GM18498 (cell line): Measurements from ENCODE around the gene TLR9.
"Not testable (repeated sequence)": the region's sequence is repeated elsewhere in the genome, so short reads cannot be mapped to it uniquely, and the experiment has no call there.

Experiments used
- ATAC-seq: cut with Tn5 transposase; IDR thresholded peaks from one replicate; pipeline ENCODE4 v1.9.1; 2021; ENCODE audit warnings: mild to moderate bottlenecking, moderate library complexity; ENCODE audit not compliant: unreplicated experiment

TLR9 gene

GRCh38 chr3:52196977-52197376, 28.5 kb downstream of the TLR9 start:
- ATAC-seq: no peak

GRCh38 chr3:52195823-52196331, 29.6 kb downstream of the TLR9 start:
- ATAC-seq: no peak

GRCh38 chr3:52195291-52195597, 30.2 kb downstream of the TLR9 start:
- ATAC-seq: no peak

- no peak for ATAC-seq
Measured at GRCh38 chr3:52194485-52195290, 30.8 kb downstream of the TLR9 start.

GRCh38 chr3:52193065-52193464, 32.4 kb downstream of the TLR9 start:
- ATAC-seq: no peak

GRCh38 chr3:52191663-52192062, 33.8 kb downstream of the TLR9 start:
- ATAC-seq: no peak

GRCh38 chr3:52190294-52191074, 35.0 kb downstream of the TLR9 start:
- no peak for ATAC-seq

- ATAC-seq: no peak
Measured at GRCh38 chr3:52188556-52188955, 36.9 kb downstream of the TLR9 start.

GRCh38 chr3:52186729-52187128, 38.7 kb downstream of the TLR9 start:
- ATAC-seq: no peak

GRCh38 chr3:52185837-52186236, 39.6 kb downstream of the TLR9 start:
- no peak for ATAC-seq

GRCh38 chr3:52185311-52185710, 40.1 kb downstream of the TLR9 start:
- no peak for ATAC-seq

- no peak for ATAC-seq
Measured at GRCh38 chr3:52184690-52185089, 40.8 kb downstream of the TLR9 start.

GRCh38 chr3:52183786-52184445, 41.5 kb downstream of the TLR9 start:
- no peak for ATAC-seq

GRCh38 chr3:52182691-52183090, 42.8 kb downstream of the TLR9 start:
- ATAC-seq: no peak

GRCh38 chr3:52182196-52182595, 43.2 kb downstream of the TLR9 start:
- no peak for ATAC-seq

GRCh38 chr3:52181543-52181942, 43.9 kb downstream of the TLR9 start:
- no peak for ATAC-seq

- no peak for ATAC-seq
Measured at GRCh38 chr3:52178537-52178936, 46.9 kb downstream of the TLR9 start.

GRCh38 chr3:52178126-52178525, 47.3 kb downstream of the TLR9 start:
- not testable (repeated sequence) for ATAC-seq

- ATAC-seq: no peak
Measured at GRCh38 chr3:52177701-52178042, 47.8 kb downstream of the TLR9 start.

- no peak for ATAC-seq
Measured at GRCh38 chr3:52176951-52177700, 48.3 kb downstream of the TLR9 start.

- no peak for ATAC-seq
Measured at GRCh38 chr3:52176180-52176752, 49.2 kb downstream of the TLR9 start.
